Stomach smooth muscle (tissue), 2 donors: Measurements from ENCODE around the gene LIN28A.
"Not testable (repeated sequence)": the region's sequence is repeated elsewhere in the genome, so short reads cannot be mapped to it uniquely, and the experiment has no call there.

ENCODE experiments used
- H3K27ac ChIP-seq: one replicate; pipeline ENCODE4 v1.7.0; 2013; ENCODE audit warnings: mild to moderate bottlenecking, low read length, inconsistent platforms
- H3K27me3 ChIP-seq, 2 donors: one replicate each; pipeline ENCODE4 v1.7.0; 2013; ENCODE audit warnings: low read length in 2 of 2; ENCODE audit not compliant: insufficient read depth in 2 of 2, control insufficient read depth in 1 of 2
- H3K36me3 ChIP-seq, 2 donors: one replicate each; pipeline ENCODE4 v1.7.0; 2013; ENCODE audit warnings: low read length in 2 of 2; ENCODE audit not compliant: control insufficient read depth in 2 of 2, insufficient read depth in 2 of 2
- H3K4me1 ChIP-seq: one replicate; pipeline ENCODE4 v1.7.0; 2013; ENCODE audit warnings: low read length; ENCODE audit not compliant: control insufficient read depth, insufficient read depth
- H3K4me3 ChIP-seq, 2 donors: one replicate each; pipeline ENCODE4 v1.7.0; 2013; ENCODE audit warnings: low read length in 2 of 2
- H3K9ac ChIP-seq, 2 donors: one replicate each; pipeline ENCODE4 v1.7.0; 2013; ENCODE audit warnings: low read length in 2 of 2, mild to moderate bottlenecking in 1 of 2
- H3K9me3 ChIP-seq, 2 donors: one replicate each; pipeline ENCODE4 v1.7.0; 2013; ENCODE audit warnings: low read length in 2 of 2; ENCODE audit not compliant: control insufficient read depth in 2 of 2
- donor health status: healthy.
- donor health status: Pancreatic carcinoma.

The LIN28A gene

GRCh38 chr1:26372611-26373010 is 38.0 kb upstream of the LIN28A start, which contains the start of gene ZNF683:
Gene ZNF683 (minus strand): TSS chr1:26372750. CDS start chr1:26368571, 4,179 bp downstream.
- H3K36me3 ChIP-seq, H3K9ac ChIP-seq, H3K4me1 ChIP-seq, H3K27me3 ChIP-seq, H3K27ac ChIP-seq, H3K9me3 ChIP-seq, H3K4me3 ChIP-seq: not testable (repeated sequence)

GRCh38 chr1:26373281-26373680 is 37.3 kb upstream of the LIN28A start:
- H3K27me3 ChIP-seq = peaks cover 0 to 5% of the 10 kb centered on the region in 2 donors
- H3K36me3 ChIP-seq = no peaks in the 10 kb centered on the region
- no peak overlapping the region for H3K27ac ChIP-seq
- no peak overlapping the region for H3K9ac ChIP-seq
- H3K9me3 ChIP-seq = no peaks in the 10 kb centered on the region
- H3K4me1 ChIP-seq = peaks cover 2% of the 10 kb centered on the region
- H3K4me3 ChIP-seq = no peak overlapping the region

GRCh38 chr1:26373789-26374188 is 36.8 kb upstream of the LIN28A start:
- no peaks in the 10 kb centered on the region for H3K36me3 ChIP-seq
- H3K4me1 ChIP-seq = peaks cover 2% of the 10 kb centered on the region
- H3K9me3 ChIP-seq = no peaks in the 10 kb centered on the region
- no peak overlapping the region for H3K27ac ChIP-seq
- H3K9ac ChIP-seq = no peak overlapping the region
- H3K27me3 ChIP-seq = peaks cover 0 to 2% of the 10 kb centered on the region in 2 donors
- H3K4me3 ChIP-seq = no peak overlapping the region

GRCh38 chr1:26374361-26374760 is 36.3 kb upstream of the LIN28A start:
- not testable (repeated sequence) for H3K4me1 ChIP-seq, H3K27me3 ChIP-seq, H3K9me3 ChIP-seq, H3K27ac ChIP-seq, H3K36me3 ChIP-seq, H3K9ac ChIP-seq, H3K4me3 ChIP-seq

GRCh38 chr1:26375081-26375480 is 35.5 kb upstream of the LIN28A start:
- Histone ChIP-seq H3K4me1 (peaks cover 2% of the 10 kb centered on the region), H3K4me3 (no peak overlapping the region), H3K27me3 (peaks cover 0 to 2% of the 10 kb centered on the region in 2 donors), H3K27ac (no peak overlapping the region), H3K36me3 (no peaks in the 10 kb centered on the region), H3K9ac (no peak overlapping the region), H3K9me3 (no peaks in the 10 kb centered on the region)

GRCh38 chr1:26376050-26376449 is 34.6 kb upstream of the LIN28A start:
- no peaks in the 10 kb centered on the region for H3K9me3 ChIP-seq
- H3K27me3 ChIP-seq = no peaks in the 10 kb centered on the region
- H3K4me3 ChIP-seq = no peak overlapping the region
- H3K9ac ChIP-seq = no peak overlapping the region
- peaks cover 2% of the 10 kb centered on the region for H3K4me1 ChIP-seq
- no peaks in the 10 kb centered on the region for H3K36me3 ChIP-seq
- no peak overlapping the region for H3K27ac ChIP-seq

GRCh38 chr1:26378088-26378878 is 32.3 kb upstream of the LIN28A start:
- Histone ChIP-seq H3K27me3 (no peaks in the 10 kb centered on the region), H3K36me3 (no peaks in the 10 kb centered on the region), H3K9me3 (no peaks in the 10 kb centered on the region), H3K27ac (no peak overlapping the region), H3K9ac (no peak overlapping the region), H3K4me3 (no peak overlapping the region), H3K4me1 (peaks cover 2% of the 10 kb centered on the region)

- Histone ChIP-seq H3K36me3 (no peaks in the 10 kb centered on the region), H3K9ac (no peak overlapping the region), H3K4me1 (peaks cover 2% of the 10 kb centered on the region), H3K9me3 (no peaks in the 10 kb centered on the region), H3K27ac (no peak overlapping the region), H3K27me3 (no peaks in the 10 kb centered on the region), H3K4me3 (no peak overlapping the region)
These were observed 31.8 kb upstream of the LIN28A start for GRCh38 chr1:26378879-26379251.

GRCh38 chr1:26384076-26384475 is 26.5 kb upstream of the LIN28A start:
- Histone ChIP-seq H3K9ac (no peak overlapping the region), H3K27me3 (no peaks in the 10 kb centered on the region), H3K9me3 (no peaks in the 10 kb centered on the region), H3K27ac (no peak overlapping the region), H3K4me3 (no peak overlapping the region), H3K36me3 (no peaks in the 10 kb centered on the region), H3K4me1 (no peaks in the 10 kb centered on the region)

GRCh38 chr1:26385063-26385462 is 25.6 kb upstream of the LIN28A start:
- H3K4me1 ChIP-seq, H3K36me3 ChIP-seq, H3K27ac ChIP-seq, H3K4me3 ChIP-seq, H3K9me3 ChIP-seq, H3K27me3 ChIP-seq, H3K9ac ChIP-seq: not testable (repeated sequence)

- H3K4me1 ChIP-seq = no peaks in the 10 kb centered on the region
- peaks cover 0 to 4% of the 10 kb centered on the region in 2 donors for H3K27me3 ChIP-seq
- no peak overlapping the region for H3K4me3 ChIP-seq
- no peak overlapping the region for H3K9ac ChIP-seq
- no peaks in the 10 kb centered on the region for H3K36me3 ChIP-seq
- H3K27ac ChIP-seq = no peak overlapping the region
- no peaks in the 10 kb centered on the region for H3K9me3 ChIP-seq
These were observed 23.2 kb upstream of the LIN28A start for GRCh38 chr1:26387447-26387846.
